ENCODE measurements around the gene PARD3. TPM values are rescaled to one million over a fixed set of nuclear protein-coding genes. Genes with fewer than 3 reads are reported as not detected.

PARD3 gene
- total RNA-seq, 1 donor from 2014 or later, result 97.8 TPM

- no peak for DNase-seq (ENCODE audit: low read depth)
- no peak overlapping the region for H3K4me3 ChIP-seq (ENCODE audit: low read depth, low read length)
- TF ChIP-seq, protein P1, sequence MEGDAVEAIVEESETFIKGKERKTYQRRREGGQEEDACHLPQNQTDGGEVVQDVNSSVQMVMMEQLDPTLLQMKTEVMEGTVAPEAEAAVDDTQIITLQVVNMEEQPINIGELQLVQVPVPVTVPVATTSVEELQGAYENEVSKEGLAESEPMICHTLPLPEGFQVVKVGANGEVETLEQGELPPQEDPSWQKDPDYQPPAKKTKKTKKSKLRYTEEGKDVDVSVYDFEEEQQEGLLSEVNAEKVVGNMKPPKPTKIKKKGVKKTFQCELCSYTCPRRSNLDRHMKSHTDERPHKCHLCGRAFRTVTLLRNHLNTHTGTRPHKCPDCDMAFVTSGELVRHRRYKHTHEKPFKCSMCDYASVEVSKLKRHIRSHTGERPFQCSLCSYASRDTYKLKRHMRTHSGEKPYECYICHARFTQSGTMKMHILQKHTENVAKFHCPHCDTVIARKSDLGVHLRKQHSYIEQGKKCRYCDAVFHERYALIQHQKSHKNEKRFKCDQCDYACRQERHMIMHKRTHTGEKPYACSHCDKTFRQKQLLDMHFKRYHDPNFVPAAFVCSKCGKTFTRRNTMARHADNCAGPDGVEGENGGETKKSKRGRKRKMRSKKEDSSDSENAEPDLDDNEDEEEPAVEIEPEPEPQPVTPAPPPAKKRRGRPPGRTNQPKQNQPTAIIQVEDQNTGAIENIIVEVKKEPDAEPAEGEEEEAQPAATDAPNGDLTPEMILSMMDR (conservative IDR thresholded peaks at IDR 0.05; ENCODE audit: low read depth, low read length), result no peak
Observed at GRCh38 chr10:34186745-34187144, 628.4 kb downstream of the PARD3 start.

- no peak for DNase-seq (ENCODE audit: low read depth)
- TF ChIP-seq, protein P1 (conservative IDR thresholded peaks at IDR 0.05; ENCODE audit: low read depth, low read length), result no peak
- H3K4me3 ChIP-seq (ENCODE audit: low read depth, low read length), result no peak overlapping the region
Observed at GRCh38 chr10:34185998-34186397, 629.1 kb downstream of the PARD3 start.

DNA sequence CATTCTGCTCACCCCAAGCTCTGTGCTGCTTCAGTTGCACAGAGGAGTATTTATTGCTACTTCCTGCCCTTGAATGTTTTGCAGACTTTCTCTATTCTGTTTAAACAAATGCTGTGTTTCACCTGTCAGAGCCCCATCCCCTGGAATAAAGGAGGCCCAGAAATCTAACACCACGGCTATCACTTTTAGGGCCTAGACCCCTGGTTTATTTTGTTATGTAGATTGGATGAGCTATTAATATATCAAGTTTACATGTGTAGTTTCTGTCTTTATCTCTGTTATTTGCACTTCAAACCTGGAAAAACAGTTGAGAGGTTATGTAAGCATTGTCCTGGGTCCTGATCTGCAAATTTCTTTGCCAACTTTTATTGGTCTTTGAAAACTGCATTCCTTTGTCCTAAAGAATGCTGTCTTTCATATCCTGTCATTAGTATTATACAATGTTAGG lies 630.1 kb downstream of the PARD3 start:
- DNase-seq (ENCODE audit: low read depth), result no peak
- no peak overlapping the region for H3K4me3 ChIP-seq (ENCODE audit: low read depth, low read length)
- TF ChIP-seq, protein P1 (conservative IDR thresholded peaks at IDR 0.05; ENCODE audit: low read depth, low read length), result no peak

DNA sequence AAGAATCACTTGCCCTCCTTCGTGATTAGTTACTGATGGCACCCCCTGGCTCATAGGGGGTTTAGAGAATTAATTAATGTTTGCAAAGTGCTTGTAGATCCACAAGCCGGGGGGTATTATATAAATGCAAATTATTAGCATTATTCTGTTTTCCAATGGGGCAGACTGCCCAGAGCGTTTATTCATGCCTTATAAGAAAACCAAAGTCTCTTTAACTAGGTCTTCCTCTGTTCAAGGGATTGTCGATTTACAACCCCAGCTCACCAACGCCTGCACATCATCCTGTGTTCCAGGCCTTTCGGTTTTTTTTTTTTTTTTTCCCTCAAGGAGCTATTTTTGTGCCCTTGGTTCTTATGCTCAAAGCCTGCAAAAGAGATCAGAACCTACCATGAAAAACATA lies 630.7 kb downstream of the PARD3 start:
- TF ChIP-seq, protein P1 (conservative IDR thresholded peaks at IDR 0.05; ENCODE audit: low read depth, low read length), result no peak
- DNase-seq (ENCODE audit: low read depth), result no peak
- no peak overlapping the region for H3K4me3 ChIP-seq (ENCODE audit: low read depth, low read length)

- TF ChIP-seq, protein P1 (conservative IDR thresholded peaks at IDR 0.05; ENCODE audit: low read depth, low read length), result no peak
- no peak overlapping the region for H3K4me3 ChIP-seq (ENCODE audit: low read depth, low read length)
- DNase-seq (ENCODE audit: low read depth), result no peak
Observed at GRCh38 chr10:34183016-34183796, 631.9 kb downstream of the PARD3 start.

DNA sequence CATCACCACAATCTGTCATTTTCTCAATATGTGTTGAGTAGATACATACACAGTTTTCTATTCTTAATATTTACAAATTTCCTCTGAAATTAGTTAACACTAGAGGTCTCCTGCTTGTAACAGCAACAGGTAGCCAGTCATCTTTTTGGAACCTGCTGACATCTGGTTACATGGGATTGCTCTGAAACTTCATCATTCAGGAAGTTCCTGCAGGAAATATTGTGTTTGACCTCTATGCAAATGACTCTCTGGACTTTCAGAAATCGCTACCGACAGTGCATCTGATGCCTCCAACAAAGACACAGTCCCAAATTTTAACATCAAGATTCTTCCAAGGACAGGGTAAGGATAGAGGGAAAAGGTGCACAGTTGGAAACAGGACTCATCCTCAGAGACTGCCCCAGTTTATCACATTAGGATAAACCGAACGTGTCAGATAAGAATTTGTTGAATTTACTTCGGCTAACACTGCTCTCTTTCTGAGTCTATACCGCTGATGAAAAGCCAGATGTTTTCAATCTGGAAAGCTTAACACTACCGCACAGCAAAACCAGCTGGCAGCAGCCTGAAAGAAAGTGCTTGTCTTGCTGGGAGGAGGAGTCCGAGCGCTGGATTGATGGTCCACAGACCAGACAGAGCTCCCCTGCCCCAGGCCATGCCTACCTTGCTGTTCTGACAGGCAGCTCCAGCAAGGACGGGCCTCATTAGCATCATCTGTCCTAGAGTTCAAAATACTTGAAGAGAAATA lies 633.4 kb downstream of the PARD3 start:
- DNase-seq (ENCODE audit: low read depth), result no peak
- no peak overlapping the region for H3K4me3 ChIP-seq (ENCODE audit: low read depth, low read length)
- TF ChIP-seq, protein P1 (conservative IDR thresholded peaks at IDR 0.05; ENCODE audit: low read depth, low read length), result no peak
